CMK (cell line): Measurements from ENCODE around the gene PRKCA.

ENCODE experiments used
- DNase-seq: peaks from one replicate; pipeline ENCODE4 v3.0.0-alpha.2; 2010; ENCODE audit warnings: low read depth

PRKCA gene

GRCh38 chr17:66841328-66841727 lies 538.9 kb downstream of the PRKCA start:
- DNase-seq = no peak

GRCh38 chr17:66841744-66842143 lies 539.3 kb downstream of the PRKCA start:
- DNase-seq = no peak

GRCh38 chr17:66842505-66842904 lies 540.1 kb downstream of the PRKCA start:
- DNase-seq = no peak

GRCh38 chr17:66842959-66843358 lies 540.5 kb downstream of the PRKCA start:
- no peak for DNase-seq

- no peak for DNase-seq
These were observed 541.2 kb downstream of the PRKCA start for GRCh38 chr17:66843627-66844026.

GRCh38 chr17:66847704-66848103 lies 545.3 kb downstream of the PRKCA start:
- no peak for DNase-seq

GRCh38 chr17:66848496-66848895 lies 546.1 kb downstream of the PRKCA start:
- DNase-seq = no peak

- no peak for DNase-seq
These were observed 546.7 kb downstream of the PRKCA start for GRCh38 chr17:66849032-66849655.

- DNase-seq = no peak
These were observed 547.6 kb downstream of the PRKCA start for GRCh38 chr17:66849851-66850580.

- DNase-seq = no peak
These were observed 548.3 kb downstream of the PRKCA start for GRCh38 chr17:66850692-66851091.

GRCh38 chr17:66855204-66855603 lies 552.8 kb downstream of the PRKCA start:
- DNase-seq = no peak

- no peak for DNase-seq
These were observed 556.0 kb downstream of the PRKCA start for GRCh38 chr17:66858226-66859083.

- DNase-seq = no peak
These were observed 556.9 kb downstream of the PRKCA start for GRCh38 chr17:66859353-66859752.

GRCh38 chr17:66860204-66860603 lies 557.8 kb downstream of the PRKCA start:
- no peak for DNase-seq
